ENCODE results near the gene MAML2.

Gene MAML2

DNA sequence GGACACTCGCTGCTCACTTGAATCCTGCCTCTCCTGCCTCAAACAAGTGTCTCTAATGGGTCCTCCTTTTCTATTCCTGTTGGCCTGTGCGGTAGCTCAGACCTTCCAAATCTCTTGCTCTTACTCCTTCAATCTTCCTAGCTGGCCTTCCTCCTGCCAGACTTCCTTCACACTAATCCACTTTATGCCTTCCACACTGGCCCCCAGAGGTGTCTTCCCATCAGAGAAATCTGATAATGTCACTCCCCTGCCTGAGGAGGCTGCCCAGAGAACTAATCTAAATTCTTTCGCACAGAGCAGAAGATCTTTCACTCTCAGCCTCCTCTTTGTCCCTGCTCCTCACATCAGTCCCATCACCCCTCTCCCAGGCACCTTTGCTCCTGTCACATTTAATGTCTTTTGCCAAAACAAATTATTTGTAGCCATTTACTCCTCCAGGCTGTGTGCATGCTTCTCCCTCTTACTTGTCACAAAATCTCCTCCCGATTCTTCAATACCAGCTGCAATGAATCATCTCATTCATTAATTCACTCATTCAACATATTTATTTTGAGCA, 175.7 kb downstream of the MAML2 start:
- TF ChIP-seq, protein P1, sequence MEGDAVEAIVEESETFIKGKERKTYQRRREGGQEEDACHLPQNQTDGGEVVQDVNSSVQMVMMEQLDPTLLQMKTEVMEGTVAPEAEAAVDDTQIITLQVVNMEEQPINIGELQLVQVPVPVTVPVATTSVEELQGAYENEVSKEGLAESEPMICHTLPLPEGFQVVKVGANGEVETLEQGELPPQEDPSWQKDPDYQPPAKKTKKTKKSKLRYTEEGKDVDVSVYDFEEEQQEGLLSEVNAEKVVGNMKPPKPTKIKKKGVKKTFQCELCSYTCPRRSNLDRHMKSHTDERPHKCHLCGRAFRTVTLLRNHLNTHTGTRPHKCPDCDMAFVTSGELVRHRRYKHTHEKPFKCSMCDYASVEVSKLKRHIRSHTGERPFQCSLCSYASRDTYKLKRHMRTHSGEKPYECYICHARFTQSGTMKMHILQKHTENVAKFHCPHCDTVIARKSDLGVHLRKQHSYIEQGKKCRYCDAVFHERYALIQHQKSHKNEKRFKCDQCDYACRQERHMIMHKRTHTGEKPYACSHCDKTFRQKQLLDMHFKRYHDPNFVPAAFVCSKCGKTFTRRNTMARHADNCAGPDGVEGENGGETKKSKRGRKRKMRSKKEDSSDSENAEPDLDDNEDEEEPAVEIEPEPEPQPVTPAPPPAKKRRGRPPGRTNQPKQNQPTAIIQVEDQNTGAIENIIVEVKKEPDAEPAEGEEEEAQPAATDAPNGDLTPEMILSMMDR (IDR thresholded peaks at IDR 0.05; ENCODE audit: insufficient read depth, low read length): no peak
- no peak for TF ChIP-seq GABPA (IDR thresholded peaks at IDR 0.05; ENCODE audit: low read depth)
- TF ChIP-seq, protein P2, sequence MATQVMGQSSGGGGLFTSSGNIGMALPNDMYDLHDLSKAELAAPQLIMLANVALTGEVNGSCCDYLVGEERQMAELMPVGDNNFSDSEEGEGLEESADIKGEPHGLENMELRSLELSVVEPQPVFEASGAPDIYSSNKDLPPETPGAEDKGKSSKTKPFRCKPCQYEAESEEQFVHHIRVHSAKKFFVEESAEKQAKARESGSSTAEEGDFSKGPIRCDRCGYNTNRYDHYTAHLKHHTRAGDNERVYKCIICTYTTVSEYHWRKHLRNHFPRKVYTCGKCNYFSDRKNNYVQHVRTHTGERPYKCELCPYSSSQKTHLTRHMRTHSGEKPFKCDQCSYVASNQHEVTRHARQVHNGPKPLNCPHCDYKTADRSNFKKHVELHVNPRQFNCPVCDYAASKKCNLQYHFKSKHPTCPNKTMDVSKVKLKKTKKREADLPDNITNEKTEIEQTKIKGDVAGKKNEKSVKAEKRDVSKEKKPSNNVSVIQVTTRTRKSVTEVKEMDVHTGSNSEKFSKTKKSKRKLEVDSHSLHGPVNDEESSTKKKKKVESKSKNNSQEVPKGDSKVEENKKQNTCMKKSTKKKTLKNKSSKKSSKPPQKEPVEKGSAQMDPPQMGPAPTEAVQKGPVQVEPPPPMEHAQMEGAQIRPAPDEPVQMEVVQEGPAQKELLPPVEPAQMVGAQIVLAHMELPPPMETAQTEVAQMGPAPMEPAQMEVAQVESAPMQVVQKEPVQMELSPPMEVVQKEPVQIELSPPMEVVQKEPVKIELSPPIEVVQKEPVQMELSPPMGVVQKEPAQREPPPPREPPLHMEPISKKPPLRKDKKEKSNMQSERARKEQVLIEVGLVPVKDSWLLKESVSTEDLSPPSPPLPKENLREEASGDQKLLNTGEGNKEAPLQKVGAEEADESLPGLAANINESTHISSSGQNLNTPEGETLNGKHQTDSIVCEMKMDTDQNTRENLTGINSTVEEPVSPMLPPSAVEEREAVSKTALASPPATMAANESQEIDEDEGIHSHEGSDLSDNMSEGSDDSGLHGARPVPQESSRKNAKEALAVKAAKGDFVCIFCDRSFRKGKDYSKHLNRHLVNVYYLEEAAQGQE (IDR thresholded peaks at IDR 0.05; ENCODE audit: insufficient replicate concordance, low read depth): no peak
- TF ChIP-seq SPI1 (IDR thresholded peaks at IDR 0.05; ENCODE audit: borderline replicate concordance, low read depth): no peak
- TF ChIP-seq POLR2AphosphoS5 (IDR thresholded peaks at IDR 0.05; ENCODE audit: low read depth): no peak
- Histone ChIP-seq H3K4me3 (replicated peaks; ENCODE audit: insufficient read depth, low read length) (no peak overlapping the region), H3K27me3 (ENCODE audit: insufficient read depth, poor library complexity, severe bottlenecking) (no peaks in the 10 kb centered on the region), H3K27ac (replicated peaks) (no peak overlapping the region)
- no peak for DNase-seq (ENCODE audit: low read depth in 1 of 2, low spot score in 1 of 2)

DNA sequence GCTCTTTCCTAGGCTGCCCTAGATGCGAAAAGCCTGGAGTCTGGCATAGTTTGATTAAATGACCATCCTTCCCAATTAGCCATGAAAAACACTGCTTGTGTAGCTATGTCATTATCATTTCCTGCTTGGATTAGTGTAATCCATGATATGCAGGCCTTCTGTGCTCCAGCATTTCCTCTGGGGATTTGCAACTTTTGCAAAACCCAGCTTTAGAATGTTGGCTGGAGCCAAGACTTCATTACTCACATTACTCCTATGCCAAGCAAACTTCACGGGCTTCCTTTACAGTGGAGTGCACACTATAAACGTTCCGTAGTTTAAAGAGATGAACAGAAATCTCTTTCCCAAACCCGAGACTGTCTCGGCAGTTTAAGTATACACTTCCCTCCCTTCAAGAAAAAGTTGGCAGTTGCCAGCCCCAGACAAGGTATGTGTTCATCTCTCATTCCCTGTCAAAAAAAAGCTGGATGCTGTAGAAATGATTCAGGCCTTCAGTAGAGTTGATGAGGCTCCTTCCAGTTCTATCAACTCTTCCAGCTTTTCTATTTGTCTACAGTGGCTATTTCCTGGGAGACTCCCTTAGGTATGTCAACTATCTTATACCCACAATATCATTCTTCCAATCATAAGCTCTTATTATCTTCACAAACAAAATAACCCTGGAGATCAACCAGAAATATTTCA, 180.0 kb downstream of the MAML2 start:
- Histone ChIP-seq H3K4me3 (replicated peaks; ENCODE audit: insufficient read depth, low read length) (no peak overlapping the region), H3K27ac (replicated peaks) (no peak overlapping the region), H3K27me3 (ENCODE audit: insufficient read depth, poor library complexity, severe bottlenecking) (no peaks in the 10 kb centered on the region)
- TF ChIP-seq, protein P2 (IDR thresholded peaks at IDR 0.05; ENCODE audit: insufficient replicate concordance, low read depth): no peak
- TF ChIP-seq POLR2AphosphoS5 (IDR thresholded peaks at IDR 0.05; ENCODE audit: low read depth): no peak
- TF ChIP-seq, protein P1 (IDR thresholded peaks at IDR 0.05; ENCODE audit: insufficient read depth, low read length): no peak
- TF ChIP-seq GABPA (IDR thresholded peaks at IDR 0.05; ENCODE audit: low read depth): no peak
- TF ChIP-seq SPI1 (IDR thresholded peaks at IDR 0.05; ENCODE audit: borderline replicate concordance, low read depth): no peak
- no peak for DNase-seq (ENCODE audit: low read depth in 1 of 2, low spot score in 1 of 2)

DNA sequence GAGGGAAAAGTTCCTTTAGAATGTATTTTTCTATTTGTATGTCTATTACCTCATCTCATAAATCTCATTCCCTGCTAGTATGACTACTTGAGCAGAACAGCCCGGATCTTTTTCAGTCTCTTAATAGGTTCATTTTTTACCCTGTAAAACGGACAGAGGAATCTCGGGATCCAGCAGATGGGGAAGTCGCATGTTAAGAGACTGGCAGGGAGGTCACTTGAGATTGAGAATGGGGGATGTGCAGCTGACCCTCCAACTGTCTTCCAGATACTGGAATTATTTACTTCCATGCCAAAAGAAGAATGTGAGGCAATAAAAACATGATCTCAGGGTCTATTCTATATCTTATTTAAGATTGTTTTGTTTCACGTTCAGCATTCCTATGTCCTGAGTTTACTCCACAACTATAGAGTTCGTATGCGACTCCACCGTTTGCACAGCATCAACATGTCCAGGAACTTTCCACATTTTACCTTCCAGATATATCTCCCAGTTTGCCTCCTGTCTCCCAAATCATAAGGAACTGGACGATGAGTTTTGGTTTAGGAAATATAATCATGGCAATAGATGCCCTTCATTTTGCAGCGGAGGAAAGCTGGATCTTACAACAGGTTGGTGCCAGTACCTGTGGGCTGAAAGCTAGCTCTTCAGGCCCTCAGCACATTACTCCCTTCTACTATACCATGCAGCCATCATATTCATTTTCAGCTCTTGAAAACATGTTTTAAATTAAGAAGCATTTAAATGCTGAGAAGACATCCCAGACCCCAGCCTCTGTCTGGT, 181.5 kb downstream of the MAML2 start:
- DNase-seq (ENCODE audit: low read depth in 1 of 2, low spot score in 1 of 2): no peak
- no peak overlapping the region for H3K27ac ChIP-seq (replicated peaks)
- TF ChIP-seq, protein P1 (IDR thresholded peaks at IDR 0.05; ENCODE audit: insufficient read depth, low read length): no peak
- no peak for TF ChIP-seq GABPA (IDR thresholded peaks at IDR 0.05; ENCODE audit: low read depth)
- no peak for TF ChIP-seq POLR2AphosphoS5 (IDR thresholded peaks at IDR 0.05; ENCODE audit: low read depth)
- TF ChIP-seq, protein P2 (IDR thresholded peaks at IDR 0.05; ENCODE audit: insufficient replicate concordance, low read depth): no peak
- H3K27me3 ChIP-seq (ENCODE audit: insufficient read depth, poor library complexity, severe bottlenecking): no peaks in the 10 kb centered on the region
- no peak overlapping the region for H3K4me3 ChIP-seq (replicated peaks; ENCODE audit: insufficient read depth, low read length)

Measured in HL-60 (cell line).